NCI-H146 treated with DMSO at 0.1 percent for 48 hours (cell line): ENCODE data around the gene GPR137B.

Experiments
- DNase-seq: peaks from one replicate; lab custom pipeline; 2025; ENCODE audit not compliant: unreplicated experiment; lab: John Stamatoyannopoulos, UW

Gene GPR137B

GRCh38 chr1:236253918-236254637, 111.7 kb downstream of the GPR137B start:
- DNase-seq, result no peak

GRCh38 chr1:236257216-236257615, 114.9 kb downstream of the GPR137B start:
- DNase-seq, result no peak

GRCh38 chr1:236258114-236258622, 115.8 kb downstream of the GPR137B start:
- no peak for DNase-seq
